ENCODE measurements around the gene ST14.

ST14 gene

GRCh38 chr11:130197386-130198035 is 37.9 kb downstream of the ST14 start:
- H3F3A ChIP-seq (ENCODE audit: insufficient read depth, low read length), result no peaks in the 10 kb centered on the region
- no peak overlapping the region for H3K4me3 ChIP-seq (ENCODE audit: low read length)
- H3K4me2 ChIP-seq (ENCODE audit: low read depth, low read length), result no peak overlapping the region
- no peaks in the 10 kb centered on the region for H4K20me1 ChIP-seq (ENCODE audit: insufficient read depth, low read length)
- no peaks in the 10 kb centered on the region for H3K4me1 ChIP-seq (ENCODE audit: low read length)
- H3K9me3 ChIP-seq (replicated peaks; ENCODE audit: insufficient read depth, low read length), result no peaks in the 10 kb centered on the region
- no peak for DNase-seq
- TF ChIP-seq EZH2phosphoT487 (IDR thresholded peaks at IDR 0.05; ENCODE audit: low read length), result no peak
- TF ChIP-seq, protein P1, sequence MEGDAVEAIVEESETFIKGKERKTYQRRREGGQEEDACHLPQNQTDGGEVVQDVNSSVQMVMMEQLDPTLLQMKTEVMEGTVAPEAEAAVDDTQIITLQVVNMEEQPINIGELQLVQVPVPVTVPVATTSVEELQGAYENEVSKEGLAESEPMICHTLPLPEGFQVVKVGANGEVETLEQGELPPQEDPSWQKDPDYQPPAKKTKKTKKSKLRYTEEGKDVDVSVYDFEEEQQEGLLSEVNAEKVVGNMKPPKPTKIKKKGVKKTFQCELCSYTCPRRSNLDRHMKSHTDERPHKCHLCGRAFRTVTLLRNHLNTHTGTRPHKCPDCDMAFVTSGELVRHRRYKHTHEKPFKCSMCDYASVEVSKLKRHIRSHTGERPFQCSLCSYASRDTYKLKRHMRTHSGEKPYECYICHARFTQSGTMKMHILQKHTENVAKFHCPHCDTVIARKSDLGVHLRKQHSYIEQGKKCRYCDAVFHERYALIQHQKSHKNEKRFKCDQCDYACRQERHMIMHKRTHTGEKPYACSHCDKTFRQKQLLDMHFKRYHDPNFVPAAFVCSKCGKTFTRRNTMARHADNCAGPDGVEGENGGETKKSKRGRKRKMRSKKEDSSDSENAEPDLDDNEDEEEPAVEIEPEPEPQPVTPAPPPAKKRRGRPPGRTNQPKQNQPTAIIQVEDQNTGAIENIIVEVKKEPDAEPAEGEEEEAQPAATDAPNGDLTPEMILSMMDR (IDR thresholded peaks at IDR 0.05; ENCODE audit: low read length), result no peak
- TF ChIP-seq EZH2 (optimal IDR thresholded peaks at IDR 0.05; ENCODE audit: low read depth, low read length), result no peak
- no peaks in the 10 kb centered on the region for H3K27me3 ChIP-seq (replicated peaks; ENCODE audit: insufficient read depth, low read length)
- H2AFZ ChIP-seq (ENCODE audit: low read length), result no peak overlapping the region
- H3K9me2 ChIP-seq (replicated peaks; ENCODE audit: insufficient read depth, low read length), result no peaks in the 10 kb centered on the region
- H3K79me2 ChIP-seq (ENCODE audit: low read length), result no peaks in the 10 kb centered on the region; the same call in 1 of the 2 replicates
- H3K36me3 ChIP-seq (replicated peaks; ENCODE audit: insufficient read depth, low read length), result 0 out of 2 replicates have a peak, but pooled peaks cover 2% of the 10 kb centered on the region
- H3K27ac ChIP-seq (ENCODE audit: low read length), result no peak overlapping the region
- no peak overlapping the region for H3K9ac ChIP-seq (ENCODE audit: low read length)

DNA sequence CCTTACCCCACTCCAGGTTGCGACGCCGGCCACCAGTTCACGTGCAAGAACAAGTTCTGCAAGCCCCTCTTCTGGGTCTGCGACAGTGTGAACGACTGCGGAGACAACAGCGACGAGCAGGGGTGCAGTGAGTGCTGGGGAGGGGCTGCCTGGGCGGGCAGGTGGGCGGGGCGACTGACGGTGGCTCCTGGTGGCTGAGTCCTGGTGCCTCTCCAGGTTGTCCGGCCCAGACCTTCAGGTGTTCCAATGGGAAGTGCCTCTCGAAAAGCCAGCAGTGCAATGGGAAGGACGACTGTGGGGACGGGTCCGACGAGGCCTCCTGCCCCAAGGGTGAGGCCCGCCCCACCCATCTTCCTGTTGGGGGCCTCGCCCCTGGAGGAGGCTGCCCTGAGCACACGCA is 38.7 kb downstream of the ST14 start:
- no peak overlapping the region for H3K9ac ChIP-seq (ENCODE audit: low read length)
- H3K27ac ChIP-seq (ENCODE audit: low read length), result no peak overlapping the region
- no peaks in the 10 kb centered on the region for H4K20me1 ChIP-seq (ENCODE audit: insufficient read depth, low read length)
- H3K27me3 ChIP-seq (replicated peaks; ENCODE audit: insufficient read depth, low read length), result no peaks in the 10 kb centered on the region
- H3K4me1 ChIP-seq (ENCODE audit: low read length), result no peaks in the 10 kb centered on the region
- no peaks in the 10 kb centered on the region for H3F3A ChIP-seq (ENCODE audit: insufficient read depth, low read length)
- TF ChIP-seq EZH2phosphoT487 (IDR thresholded peaks at IDR 0.05; ENCODE audit: low read length), result no peak
- H3K36me3 ChIP-seq (replicated peaks; ENCODE audit: insufficient read depth, low read length), result 0 out of 2 replicates have a peak, but pooled peaks cover 2% of the 10 kb centered on the region
- H3K9me2 ChIP-seq (replicated peaks; ENCODE audit: insufficient read depth, low read length), result no peaks in the 10 kb centered on the region
- no peak overlapping the region for H2AFZ ChIP-seq (ENCODE audit: low read length)
- no peaks in the 10 kb centered on the region for H3K9me3 ChIP-seq (replicated peaks; ENCODE audit: insufficient read depth, low read length)
- no peaks in the 10 kb centered on the region; the same call in 1 of the 2 replicates for H3K79me2 ChIP-seq (ENCODE audit: low read length)
- H3K4me3 ChIP-seq (ENCODE audit: low read length), result no peak overlapping the region
- no peak overlapping the region for H3K4me2 ChIP-seq (ENCODE audit: low read depth, low read length)
- DNase-seq, result no peak

DNA sequence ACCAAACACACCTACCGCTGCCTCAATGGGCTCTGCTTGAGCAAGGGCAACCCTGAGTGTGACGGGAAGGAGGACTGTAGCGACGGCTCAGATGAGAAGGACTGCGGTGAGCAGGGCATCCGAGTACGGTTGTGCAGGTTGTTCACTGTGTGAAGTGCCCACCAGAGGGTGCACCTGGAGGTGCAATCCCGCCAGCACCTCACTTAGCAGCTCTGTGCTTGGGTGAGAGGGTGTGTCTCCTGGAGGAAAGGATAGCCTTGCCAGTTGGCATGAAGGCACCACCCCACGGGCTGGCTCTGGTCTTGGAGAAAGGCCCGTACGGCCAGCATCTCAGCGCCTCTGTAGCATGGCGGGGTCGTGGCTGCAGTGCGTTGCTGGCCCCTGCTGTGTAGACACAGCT is 39.4 kb downstream of the ST14 start:
- no peaks in the 10 kb centered on the region for H3F3A ChIP-seq (ENCODE audit: insufficient read depth, low read length)
- no peak overlapping the region for H2AFZ ChIP-seq (ENCODE audit: low read length)
- H3K27me3 ChIP-seq (replicated peaks; ENCODE audit: insufficient read depth, low read length), result no peaks in the 10 kb centered on the region
- no peaks in the 10 kb centered on the region for H4K20me1 ChIP-seq (ENCODE audit: insufficient read depth, low read length)
- no peaks in the 10 kb centered on the region for H3K9me3 ChIP-seq (replicated peaks; ENCODE audit: insufficient read depth, low read length)
- no peak overlapping the region for H3K27ac ChIP-seq (ENCODE audit: low read length)
- H3K9ac ChIP-seq (ENCODE audit: low read length), result no peak overlapping the region
- DNase-seq, result no peak
- no peaks in the 10 kb centered on the region; the same call in 1 of the 2 replicates for H3K79me2 ChIP-seq (ENCODE audit: low read length)
- no peak overlapping the region for H3K4me3 ChIP-seq (ENCODE audit: low read length)
- no peak for TF ChIP-seq EZH2phosphoT487 (IDR thresholded peaks at IDR 0.05; ENCODE audit: low read length)
- H3K9me2 ChIP-seq (replicated peaks; ENCODE audit: insufficient read depth, low read length), result no peaks in the 10 kb centered on the region
- no peak overlapping the region for H3K4me2 ChIP-seq (ENCODE audit: low read depth, low read length)
- 0 out of 2 replicates have a peak, but pooled peaks cover 2% of the 10 kb centered on the region for H3K36me3 ChIP-seq (replicated peaks; ENCODE audit: insufficient read depth, low read length)
- H3K4me1 ChIP-seq (ENCODE audit: low read length), result no peaks in the 10 kb centered on the region

- no peaks in the 10 kb centered on the region for H3K79me2 ChIP-seq (ENCODE audit: low read length)
- 0 out of 2 replicates have a peak, but pooled peaks cover 2% of the 10 kb centered on the region for H3K36me3 ChIP-seq (replicated peaks; ENCODE audit: insufficient read depth, low read length)
- H3K27me3 ChIP-seq (replicated peaks; ENCODE audit: insufficient read depth, low read length), result no peaks in the 10 kb centered on the region
- H3F3A ChIP-seq (ENCODE audit: insufficient read depth, low read length), result no peaks in the 10 kb centered on the region
- TF ChIP-seq EZH2phosphoT487 (IDR thresholded peaks at IDR 0.05; ENCODE audit: low read length) (no peak), EZH2 (optimal IDR thresholded peaks at IDR 0.05; ENCODE audit: low read depth, low read length) (no peak)
- TF ChIP-seq, protein P1 (IDR thresholded peaks at IDR 0.05; ENCODE audit: low read length), result no peak
- H3K9me3 ChIP-seq (replicated peaks; ENCODE audit: insufficient read depth, low read length), result no peaks in the 10 kb centered on the region
- no peak overlapping the region for H3K4me2 ChIP-seq (ENCODE audit: low read depth, low read length)
- no peaks in the 10 kb centered on the region for H4K20me1 ChIP-seq (ENCODE audit: insufficient read depth, low read length)
- no peak overlapping the region for H3K4me3 ChIP-seq (ENCODE audit: low read length)
- no peak for DNase-seq
- no peak overlapping the region for H2AFZ ChIP-seq (ENCODE audit: low read length)
- no peaks in the 10 kb centered on the region for H3K9me2 ChIP-seq (replicated peaks; ENCODE audit: insufficient read depth, low read length)
- H3K27ac ChIP-seq (ENCODE audit: low read length), result no peak overlapping the region
- H3K4me1 ChIP-seq (ENCODE audit: low read length), result no peaks in the 10 kb centered on the region
- H3K9ac ChIP-seq (ENCODE audit: low read length), result no peak overlapping the region
These were observed 40.2 kb downstream of the ST14 start for GRCh38 chr11:130199792-130200191.

Data from MM.1S (cell line).